ENCODE measurements around the gene SELL. TPM values are rescaled to one million over a fixed set of nuclear protein-coding genes. Genes with fewer than 3 reads are reported as not detected.
"Not testable (repeated sequence)": the region's sequence is repeated elsewhere in the genome, so short reads cannot be mapped to it uniquely, and the experiment has no call there.

SELL gene
- total RNA-seq, 1 donor from 2014 or later, result 517 TPM

DNA sequence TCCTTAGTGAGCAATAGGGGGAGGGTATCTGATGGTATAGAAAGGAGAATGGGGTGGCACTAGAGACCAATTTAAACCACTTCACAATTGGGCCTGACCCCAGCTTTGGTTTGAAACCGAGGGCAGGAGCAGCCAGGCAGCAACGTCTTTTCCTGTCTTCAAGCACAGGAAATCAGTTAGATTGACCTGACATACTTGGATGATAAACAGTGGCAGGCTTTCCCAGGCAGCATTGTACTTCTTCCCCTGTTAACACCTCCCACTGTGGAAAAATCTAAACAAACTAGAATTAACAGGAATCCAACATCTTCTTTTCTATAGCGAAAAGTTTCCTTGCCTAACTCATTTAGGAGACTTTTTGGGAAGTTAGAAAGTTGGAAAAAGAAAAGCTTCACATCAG is 40.6 kb downstream of the SELL start:
- intact Hi-C loops (cut with micrococcal nuclease), result no loop called here

DNA sequence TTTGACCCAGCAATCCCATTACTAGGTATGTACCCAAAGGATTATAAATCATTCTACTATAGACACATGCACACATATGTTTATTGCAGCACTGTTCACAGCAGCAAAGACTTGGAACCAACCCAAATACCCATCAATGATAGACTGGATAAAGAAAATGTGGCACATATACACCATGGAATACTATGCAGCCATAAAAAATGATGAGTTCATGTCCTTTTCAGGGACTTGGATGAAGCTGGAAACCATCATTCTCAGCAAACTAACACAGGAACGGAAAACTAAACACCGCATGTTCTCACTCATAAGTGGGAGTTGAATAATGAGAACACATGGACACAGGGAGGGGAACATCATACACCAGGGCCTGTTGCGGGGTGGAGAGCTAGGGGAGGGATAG is 41.2 kb downstream of the SELL start:
- intact Hi-C loops (cut with micrococcal nuclease), result not testable (repeated sequence)

DNA sequence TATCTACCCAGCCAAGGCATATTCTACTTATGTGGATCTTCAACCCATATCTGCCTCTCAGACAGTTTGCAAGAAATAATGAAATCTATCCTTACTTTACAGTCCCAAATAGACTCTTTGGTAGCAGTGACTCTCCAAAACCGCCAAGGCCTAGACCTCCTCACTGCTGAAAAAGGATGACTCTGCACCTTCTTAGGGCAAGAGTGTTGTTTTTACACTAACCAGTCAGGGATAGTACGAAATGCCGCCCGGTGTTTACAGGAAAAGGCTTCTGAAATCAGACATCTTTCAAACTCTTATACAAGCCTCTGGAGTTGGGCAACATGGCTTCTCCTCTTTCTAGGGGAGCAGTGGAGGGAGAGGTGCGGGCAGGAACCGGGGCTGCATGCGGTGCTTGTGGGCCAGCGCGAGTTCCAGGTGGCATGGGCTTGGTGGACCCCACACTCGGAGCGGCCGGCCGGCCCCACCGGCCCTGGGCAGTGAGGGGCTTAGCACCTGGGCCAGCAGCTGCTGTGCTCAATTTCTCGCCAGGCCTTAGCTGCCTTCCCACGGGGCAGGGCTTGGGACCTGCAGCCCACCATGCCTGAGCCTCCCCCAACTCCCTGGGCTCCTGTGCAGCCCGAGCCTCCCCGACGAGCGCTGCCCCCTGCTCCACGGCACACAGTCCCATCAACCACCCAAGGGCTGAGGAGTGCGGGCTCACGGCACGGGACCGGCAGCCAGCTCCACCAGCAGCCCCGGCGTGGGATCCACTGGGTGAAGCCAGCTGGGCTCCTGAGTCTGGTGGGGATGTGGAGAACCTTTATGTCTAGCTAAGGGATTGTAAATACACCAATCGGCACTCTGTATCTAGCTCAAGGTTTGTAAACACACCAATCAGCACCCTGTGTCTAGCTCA is 43.5 kb downstream of the SELL start:
- intact Hi-C loops (cut with micrococcal nuclease), result loop anchor here (2.0 kb wide), 1 partner anchor 43 kb away; the partner anchor contains the start of gene SELL

DNA sequence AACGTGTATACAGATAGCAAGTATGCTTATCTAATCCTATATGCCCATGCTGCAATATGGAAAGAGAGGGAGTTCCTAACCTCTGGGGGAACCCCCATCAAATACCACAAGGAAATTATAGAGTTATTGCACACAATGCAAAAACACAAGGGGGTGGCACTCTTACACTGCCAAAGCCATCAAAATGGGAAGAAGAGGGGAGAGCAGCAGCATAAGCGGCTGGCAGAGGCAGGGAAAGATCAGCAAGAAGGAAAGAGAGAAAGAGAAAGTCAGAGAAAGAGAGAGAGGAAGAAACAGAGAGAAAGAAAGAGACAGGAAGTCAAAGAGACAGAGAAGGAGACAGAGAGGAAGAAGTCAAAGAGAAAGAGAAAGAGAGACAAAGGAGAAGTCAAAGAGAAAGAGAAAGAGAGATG is 44.2 kb downstream of the SELL start:
- intact Hi-C loops (cut with micrococcal nuclease), result loop anchor here (2.0 kb wide), 1 partner anchor 44 kb away; the partner anchor contains the start of gene SELL

DNA sequence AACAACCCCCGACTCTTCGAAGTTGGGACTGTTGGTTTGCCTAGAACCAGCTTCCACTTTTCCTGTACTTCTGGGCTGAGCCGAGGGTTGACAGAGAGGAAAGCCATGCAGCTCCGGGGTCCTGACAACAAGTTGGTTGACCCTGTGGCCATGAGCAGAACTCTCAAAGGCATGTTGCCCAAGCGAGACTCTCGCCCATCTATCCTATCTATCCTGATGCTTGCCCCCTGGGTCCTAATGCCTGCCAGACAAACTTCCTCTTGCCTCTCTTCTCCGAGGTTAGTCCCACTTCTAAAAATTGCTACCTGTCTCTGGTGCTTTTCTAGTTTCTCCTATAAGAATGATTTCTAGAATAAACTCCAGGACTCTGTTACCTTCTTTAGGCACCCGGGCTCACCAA is 48.7 kb downstream of the SELL start:
- intact Hi-C loops (cut with micrococcal nuclease), result not testable (repeated sequence)

DNA sequence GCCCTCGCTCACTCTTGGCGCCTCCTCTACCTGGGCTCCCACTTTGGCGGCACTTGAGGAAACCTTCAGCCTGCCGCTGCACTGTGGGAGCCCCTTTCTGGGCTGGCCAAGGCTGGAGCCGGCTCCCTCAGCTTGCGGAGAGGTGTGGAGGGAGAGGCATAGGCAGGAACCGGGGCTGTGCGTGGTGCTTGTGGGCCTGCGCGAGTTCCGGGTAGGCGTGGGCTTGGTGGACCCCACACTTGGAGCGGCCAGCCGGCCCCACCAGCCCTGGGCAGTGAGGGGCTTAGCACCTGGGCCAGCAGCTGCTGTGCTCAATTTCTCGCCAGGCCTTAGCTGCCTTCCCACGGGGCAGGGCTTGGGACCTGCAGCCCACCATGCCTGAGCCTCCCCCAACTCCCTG is 50.4 kb downstream of the SELL start:
- intact Hi-C loops (cut with micrococcal nuclease), result not testable (repeated sequence)

DNA sequence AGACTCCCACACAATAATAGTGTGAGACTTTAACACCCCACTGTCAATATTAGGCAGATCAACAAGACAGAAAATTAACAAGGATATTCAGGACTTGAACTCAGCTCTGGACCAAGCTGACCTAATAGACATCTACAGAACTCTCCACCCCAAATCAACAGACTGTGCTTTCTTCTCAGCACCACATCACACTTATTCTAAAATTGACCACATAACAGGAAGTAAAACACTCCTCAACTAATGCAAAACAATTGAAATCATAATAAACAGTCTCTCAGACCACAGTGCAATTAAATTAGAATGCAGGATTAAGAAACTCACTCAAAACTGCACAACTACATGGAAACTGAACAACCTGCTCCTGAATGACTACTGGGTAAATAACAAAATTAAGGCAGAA is 52.6 kb downstream of the SELL start:
- intact Hi-C loops (cut with micrococcal nuclease), result not testable (repeated sequence)

DNA sequence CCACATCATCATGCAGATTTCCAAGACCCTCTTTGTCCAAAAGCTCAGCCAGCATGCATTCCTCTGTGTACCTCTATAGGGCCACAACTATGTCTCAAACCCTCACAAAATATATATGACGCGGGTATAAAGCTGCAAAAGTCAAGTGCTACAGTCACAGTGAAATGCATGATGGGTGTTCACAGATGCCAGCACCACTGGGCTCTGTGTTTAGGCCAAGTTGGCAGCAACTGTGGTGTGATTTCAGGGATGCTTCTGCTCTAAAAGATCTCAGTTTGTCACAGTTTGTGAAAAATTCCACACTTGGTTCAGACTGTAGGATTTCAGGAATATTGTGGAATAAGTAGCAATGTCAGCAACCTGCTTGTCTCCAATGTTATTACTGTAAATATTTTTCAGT is 57.5 kb downstream of the SELL start:
- intact Hi-C loops (cut with micrococcal nuclease), result no loop called here

DNA sequence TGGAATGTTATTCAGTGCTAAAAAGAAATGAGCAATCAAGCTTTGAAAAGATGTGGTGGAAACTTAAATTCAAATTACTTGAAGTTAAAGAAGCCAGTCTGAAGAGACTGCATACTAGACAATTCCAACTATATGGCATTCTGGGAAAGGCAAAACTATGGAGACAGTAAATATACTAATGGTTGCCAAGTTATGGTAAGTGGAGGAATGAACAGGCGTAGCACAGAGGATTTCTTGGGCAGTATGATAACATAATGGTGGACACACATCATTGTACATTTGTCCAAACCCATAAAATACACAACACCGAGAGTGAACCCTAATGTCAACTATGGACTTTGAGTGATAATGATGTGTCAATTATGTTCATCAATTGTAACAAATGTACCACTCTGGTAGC is 60.4 kb downstream of the SELL start:
- intact Hi-C loops (cut with micrococcal nuclease), result no loop called here

GRCh38 chr1:169650551-169650950 is 60.9 kb downstream of the SELL start:
- intact Hi-C loops (cut with micrococcal nuclease), result no loop called here

GRCh38 chr1:169648709-169649108 is 62.7 kb downstream of the SELL start:
- intact Hi-C loops (cut with micrococcal nuclease), result loop anchor here (5.0 kb wide), 1 partner anchor 46 kb away; no protein-coding TSS in a partner anchor

DNA sequence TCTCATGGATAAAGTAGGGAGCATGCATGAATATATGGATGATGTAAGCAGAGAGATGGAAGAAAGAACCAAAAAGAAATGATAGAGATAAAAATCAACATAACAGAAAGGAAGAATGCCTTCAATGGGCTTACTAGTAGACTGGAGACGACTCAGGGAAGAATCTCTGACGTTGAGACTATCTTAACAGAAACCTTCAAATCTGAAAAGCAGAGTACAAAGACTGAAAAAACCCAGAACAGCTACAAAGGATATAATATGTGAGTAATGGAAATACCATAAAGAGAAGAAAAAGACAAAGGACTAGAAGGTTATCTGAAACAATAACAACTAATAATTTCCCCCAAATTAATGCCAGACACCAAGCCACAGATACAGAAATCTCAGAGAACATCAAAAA is 63.2 kb downstream of the SELL start:
- intact Hi-C loops (cut with micrococcal nuclease), result loop anchor here (5.0 kb wide), 1 partner anchor 46 kb away; no protein-coding TSS in a partner anchor

DNA sequence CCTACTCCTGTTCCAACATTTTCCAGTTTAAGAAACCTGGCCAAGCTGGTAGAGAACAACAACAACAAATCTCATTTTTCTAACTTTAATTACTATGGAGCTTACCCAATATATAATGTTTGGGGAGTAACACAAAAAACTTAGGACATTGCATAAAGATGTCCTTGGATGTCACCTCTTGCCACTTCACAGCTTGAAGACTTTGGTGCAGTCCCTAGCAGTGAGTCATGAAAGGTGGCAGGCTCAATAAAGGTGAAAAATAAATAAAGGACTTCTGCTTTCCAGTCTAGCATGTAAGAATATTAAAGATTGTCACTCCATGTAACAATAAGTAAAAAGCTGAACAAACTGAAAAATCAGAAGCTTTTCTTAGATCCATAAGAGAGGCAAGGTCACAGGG is 63.9 kb downstream of the SELL start:
- intact Hi-C loops (cut with micrococcal nuclease), result loop anchor here (5.0 kb wide), 1 partner anchor 45 kb away; no protein-coding TSS in a partner anchor

- intact Hi-C loops (cut with micrococcal nuclease), result no loop called here
These were observed 67.1 kb downstream of the SELL start for GRCh38 chr1:169644297-169644696.

Other genes with a start within 250 kb of the SELL start
- gene SLC19A2, start 225.7 kb downstream of the SELL start, total RNA-seq, result 7.1 and 7.5 TPM in 2 replicates
- gene F5, start 125.1 kb downstream of the SELL start, total RNA-seq, result 8.2 and 9.1 TPM in 2 replicates
- gene SELP, start 81.5 kb downstream of the SELL start, total RNA-seq, result 0.18 and 0.52 TPM in 2 replicates
- gene SELE, start 22.5 kb upstream of the SELL start, total RNA-seq, result not detected in 2 replicates
- gene METTL18, start 83.3 kb upstream of the SELL start, total RNA-seq, result 11.3 and 14.1 TPM in 2 replicates
- gene SCYL3, start 182.3 kb upstream of the SELL start, total RNA-seq, result 13.4 and 14.2 TPM in 2 replicates